Lower lobe of right lung (tissue), 2 donors: ENCODE data around the gene B9D1. TPM values are rescaled to one million over a fixed set of nuclear protein-coding genes. Genes with fewer than 3 reads are reported as not detected.
A peak's percentile ranks its signal among the peaks of the same experiment; 100 is the strongest.

Experiments used
- ATAC-seq, 2 donors: fragments of 200-7000 bp; cut with Tn5 transposase; one replicate each; pipeline ENCODE4 v1.9.1; 2020 to 2022; ENCODE audit warnings: mild to moderate bottlenecking in 2 of 2, moderate library complexity in 2 of 2
- DNase-seq: peaks from one replicate; pipeline ENCODE4 v3.0.0-alpha.2; 2020
- H3K27ac ChIP-seq: fragments of 200-600 bp; one replicate; pipeline ENCODE4 v1.8.0; 2022
- H3K27me3 ChIP-seq: fragments of 200-600 bp; one replicate; pipeline ENCODE4 v1.8.0; 2022; ENCODE audit warnings: low read depth
- H3K36me3 ChIP-seq: fragments of 200-600 bp; one replicate; pipeline ENCODE4 v1.8.0; 2022; ENCODE audit warnings: mild to moderate bottlenecking
- H3K4me1 ChIP-seq: fragments of 200-600 bp; one replicate; pipeline ENCODE4 v1.8.0; 2022
- H3K4me3 ChIP-seq: fragments of 200-600 bp; one replicate; pipeline ENCODE4 v1.8.0; 2022; ENCODE audit warnings: mild to moderate bottlenecking
- H3K9me3 ChIP-seq: fragments of 200-600 bp; one replicate; pipeline ENCODE4 v1.8.0; 2022
- CTCF ChIP-seq: fragments of 200-600 bp; IDR thresholded peaks from one replicate; pipeline ENCODE4 v1.8.0; 2022; ENCODE audit warnings: antibody characterized with exemption, mild to moderate bottlenecking
- intact Hi-C: fragments of 100-400 bp; cut with DNase I; formaldehyde crosslinking; loops from one replicate; pipeline ENCODE4 v1.11.0; 2022
- total RNA-seq: library from RNA; stranded (reverse); fragmentation: NEBNext Ultra II Directional; extraction: Animal tissue kit (Norgen Biotek cat#: 25700); gene quantifications from one replicate; pipeline ENCODE4 v1.2.1, GENCODE V29; 2021
- donor health status: DM: no; HTN: yes; CAD: no; lungs with severe emphysema.

B9D1 gene
- total RNA-seq, 1 donor from 2014 or later, result 11.3 TPM

GRCh38 chr17:19385521-19385983 is 23.0 kb upstream of the B9D1 start:
- Histone ChIP-seq H3K27ac (peak overlapping the region; percentile 77), H3K9me3 (no peaks in the 10 kb centered on the region), H3K27me3 (no peaks in the 10 kb centered on the region), H3K36me3 (peaks cover 52% of the 10 kb centered on the region), H3K4me1 (peaks cover 70% of the 10 kb centered on the region), H3K4me3 (peak overlapping the region; percentile 51)
- TF ChIP-seq CTCF, result no peak
- no peak for DNase-seq
- intact Hi-C loops, result no loop called here
- no peak for ATAC-seq

GRCh38 chr17:19384723-19385391 is 22.3 kb upstream of the B9D1 start:
- Histone ChIP-seq H3K4me1 (peaks cover 71% of the 10 kb centered on the region), H3K36me3 (peaks cover 57% of the 10 kb centered on the region), H3K27me3 (no peaks in the 10 kb centered on the region), H3K4me3 (peak overlapping the region; percentile 51), H3K9me3 (no peaks in the 10 kb centered on the region), H3K27ac (peak overlapping the region; percentile 77)
- intact Hi-C loops, result no loop called here
- peak; percentile 74 for DNase-seq
- peak; percentile 62 to 69 for ATAC-seq
- TF ChIP-seq CTCF, result no peak

GRCh38 chr17:19383681-19384470 is 21.4 kb upstream of the B9D1 start:
- Histone ChIP-seq H3K9me3 (no peaks in the 10 kb centered on the region), H3K4me1 (peaks cover 74% of the 10 kb centered on the region), H3K27me3 (no peaks in the 10 kb centered on the region), H3K27ac (peak overlapping the region; percentile 77), H3K36me3 (peaks cover 57% of the 10 kb centered on the region), H3K4me3 (no peak overlapping the region)
- intact Hi-C loops, result no loop called here
- ATAC-seq (no peak), DNase-seq (no peak)
- TF ChIP-seq CTCF, result no peak

GRCh38 chr17:19382531-19383444 is 20.3 kb upstream of the B9D1 start:
- intact Hi-C loops, result no loop called here
- TF ChIP-seq CTCF, result no peak
- no peaks in the 10 kb centered on the region for H3K9me3 ChIP-seq
- H3K27ac ChIP-seq, result no peak overlapping the region
- H3K4me1 ChIP-seq, result peaks cover 64% of the 10 kb centered on the region
- peaks cover 57% of the 10 kb centered on the region for H3K36me3 ChIP-seq
- no peak overlapping the region for H3K4me3 ChIP-seq
- ATAC-seq, result no peak
- DNase-seq, result no peak
- no peaks in the 10 kb centered on the region for H3K27me3 ChIP-seq

- Histone ChIP-seq H3K36me3 (peaks cover 57% of the 10 kb centered on the region), H3K27me3 (no peaks in the 10 kb centered on the region), H3K4me3 (no peak overlapping the region), H3K27ac (no peak overlapping the region), H3K4me1 (peaks cover 59% of the 10 kb centered on the region), H3K9me3 (no peaks in the 10 kb centered on the region)
- TF ChIP-seq CTCF, result no peak
- ATAC-seq (no peak), DNase-seq (no peak)
- intact Hi-C loops, result no loop called here
These were observed 19.4 kb upstream of the B9D1 start for GRCh38 chr17:19381741-19382444.
